HepG2 (cell line): ENCODE results near the gene HOXD12. TPM values are rescaled to one million over a fixed set of nuclear protein-coding genes. Genes with fewer than 3 reads are reported as not detected.

Experiments
- ARID5B ChIP-seq: IDR thresholded peaks from 2 replicates; pipeline ENCODE4 v1.4.0; 2020; ENCODE audit warnings: mild to moderate bottlenecking, missing genetic modification reagents
- FOSL1 ChIP-seq: sonication (generic); formaldehyde crosslinking; IDR thresholded peaks from 2 replicates; pipeline ENCODE4 v1.9.0; 2021; ENCODE audit warnings: missing genetic modification reagents, borderline replicate concordance
- FOXA3 ChIP-seq: IDR thresholded peaks from 2 replicates; pipeline ENCODE4 v1.6.1; 2016; ENCODE audit warnings: missing genetic modification reagents, missing compliant biosample characterization
- HIVEP1 ChIP-seq: sonication (generic); formaldehyde crosslinking; IDR thresholded peaks from 2 replicates; pipeline ENCODE4 v1.4.0; 2020; ENCODE audit warnings: mild to moderate bottlenecking, missing genetic modification reagents
- IKZF5 ChIP-seq: IDR thresholded peaks from 2 replicates; pipeline ENCODE4 v1.6.1; 2018; ENCODE audit warnings: missing genetic modification reagents, mild to moderate bottlenecking, missing compliant biosample characterization
- KDM2A ChIP-seq: sonication (generic); formaldehyde crosslinking; IDR thresholded peaks from 2 replicates; pipeline ENCODE4 v1.4.0; 2020; ENCODE audit warnings: low read depth, missing genetic modification reagents, borderline replicate concordance
- NRL ChIP-seq: sonication (generic); formaldehyde crosslinking; IDR thresholded peaks from 2 replicates; pipeline ENCODE4 v1.5.0; 2020; ENCODE audit warnings: missing genetic modification reagents, mild to moderate bottlenecking, moderate library complexity, borderline replicate concordance
- SAP130 ChIP-seq: IDR thresholded peaks from 2 replicates; pipeline ENCODE4 v1.6.1; 2016; ENCODE audit warnings: low read depth
- SMC3 ChIP-seq: IDR thresholded peaks from 2 replicates; pipeline ENCODE4 v1.6.1; 2011; ENCODE audit warnings: low read length, improper control_type of control experiment
- ZFP62 ChIP-seq: sonication (generic); formaldehyde crosslinking; IDR thresholded peaks from 2 replicates; pipeline ENCODE4 v1.4.0; 2020; ENCODE audit warnings: missing genetic modification reagents
- ZNF20 ChIP-seq: sonication (generic); formaldehyde crosslinking; IDR thresholded peaks from 2 replicates; pipeline ENCODE4 v1.4.0; 2020; ENCODE audit warnings: mild to moderate bottlenecking, moderate library complexity, missing genetic modification reagents
- ZNF230 ChIP-seq: sonication (generic); formaldehyde crosslinking; IDR thresholded peaks from 2 replicates; pipeline ENCODE4 v1.4.0; 2020; ENCODE audit warnings: mild to moderate bottlenecking, missing genetic modification reagents
- ZNF274 ChIP-seq: sonication (generic); formaldehyde crosslinking; IDR thresholded peaks from 2 replicates; pipeline ENCODE4 v1.5.1; 2020; ENCODE audit warnings: mild to moderate bottlenecking, missing genetic modification reagents
- ZNF3 ChIP-seq: IDR thresholded peaks from 2 replicates; pipeline ENCODE4 v1.7.0; 2017; ENCODE audit warnings: inconsistent platforms
- ZNF460 ChIP-seq: sonication (generic); formaldehyde crosslinking; IDR thresholded peaks from 2 replicates; pipeline ENCODE4 v1.5.1; 2020; ENCODE audit warnings: missing genetic modification reagents, mild to moderate bottlenecking, borderline replicate concordance
- ZNF543 ChIP-seq: sonication (generic); formaldehyde crosslinking; IDR thresholded peaks from 2 replicates; pipeline ENCODE4 v1.4.0; 2020; ENCODE audit warnings: mild to moderate bottlenecking, missing genetic modification reagents
- ZNF562 ChIP-seq: sonication (generic); formaldehyde crosslinking; IDR thresholded peaks from 2 replicates; pipeline ENCODE4 v1.8.0; 2022; ENCODE audit warnings: missing genetic modification reagents, borderline replicate concordance
- ZNF605 ChIP-seq: sonication (generic); formaldehyde crosslinking; IDR thresholded peaks from 2 replicates; pipeline ENCODE4 v1.8.0; 2022; ENCODE audit warnings: mild to moderate bottlenecking, missing genetic modification reagents
- ZNF740 ChIP-seq: sonication (generic); formaldehyde crosslinking; IDR thresholded peaks from 2 replicates; pipeline ENCODE4 v1.4.0; 2020; ENCODE audit warnings: missing genetic modification reagents
- ZNF891 ChIP-seq: sonication (generic); formaldehyde crosslinking; IDR thresholded peaks from 2 replicates; pipeline ENCODE4 v1.5.0; 2020; ENCODE audit warnings: mild to moderate bottlenecking, missing genetic modification reagents
- polyA plus RNA-seq, 8 experiments: library from polyadenylated mRNA; depleted of rRNA in 3 of 8; stranded (reverse) in 7 of 8; unstranded in 1 of 8; fragments of >200 nt; fragmentation: Illumina TruSeq in 4 of 8; extraction: Trizol in 4 of 8; gene quantifications; 2 replicates each; pipeline versions ENCODE4 v1.2.1 to v1.2.3, GENCODE V29; 2011 to 2016; ENCODE audit warnings: low read depth in 4 of 8, missing spikeins in 1 of 8, mixed read lengths in 1 of 8; ENCODE audit not compliant: insufficient read depth in 1 of 8
- total RNA-seq, 5 experiments: library from RNA; depleted of rRNA; stranded (reverse); fragments of >200 nt; fragmentation: Illumina TruSeq; extraction: Trizol; gene quantifications; 2 replicates each; pipeline ENCODE4 v1.2.3, GENCODE V29; 2016; ENCODE audit warnings: low read depth in 1 of 5
- TF ChIP-seq, protein P1 (sequence below): sonication (generic); formaldehyde crosslinking; IDR thresholded peaks from 2 replicates; pipeline ENCODE4 v1.5.1; 2020; ENCODE audit warnings: missing genetic modification reagents, mild to moderate bottlenecking, borderline replicate concordance
- TF ChIP-seq, protein P2 (sequence below): sonication (generic); formaldehyde crosslinking; IDR thresholded peaks from 2 replicates; pipeline ENCODE4 v1.8.0; 2022; ENCODE audit warnings: mild to moderate bottlenecking, missing genetic modification reagents, moderate library complexity

HOXD12 gene
- total and polyA plus RNA-seq, 2 of the 13 experiments (the other 11 are each of a cell fraction or from before 2014, with no cell fraction given) = not detected

GRCh38 chr2:176088048-176088936 lies 11.3 kb upstream of the HOXD12 start (continued):
- peak; percentile 55; the same call in 1 of the 2 replicates for TF ChIP-seq ARID5B (CRISPR knock-in tag)
- TF ChIP-seq, protein P1, sequence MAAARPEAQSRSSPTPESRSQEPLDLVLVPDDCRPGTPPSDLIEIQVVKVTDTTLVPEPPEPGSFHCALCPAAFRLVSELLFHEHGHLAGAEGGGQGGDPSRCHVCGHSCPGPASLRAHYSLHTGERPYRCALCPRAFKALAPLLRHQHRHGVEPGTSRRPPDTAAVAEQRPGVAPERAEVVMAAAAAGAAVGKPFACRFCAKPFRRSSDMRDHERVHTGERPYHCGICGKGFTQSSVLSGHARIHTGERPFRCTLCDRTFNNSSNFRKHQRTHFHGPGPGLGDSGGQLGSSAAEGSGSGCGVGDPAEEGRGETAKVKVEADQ (CRISPR knock-in tag) = 0 out of 2 replicates have a peak, but pooled peaks have one; percentile 48
- TF ChIP-seq ZNF230 (CRISPR knock-in tag) = 0 out of 2 replicates have a peak, but pooled peaks have one; percentile 46
- TF ChIP-seq ZNF562 = no peak
- no peak for TF ChIP-seq FOSL1
- TF ChIP-seq IKZF5 (CRISPR knock-in tag) = peak; percentile 69; the same call in 1 of the 2 replicates
- peak; percentile 88 for TF ChIP-seq KDM2A (CRISPR knock-in tag)
- TF ChIP-seq ZNF543 (CRISPR knock-in tag) = 0 out of 2 replicates have a peak, but pooled peaks have one; percentile 41
- peak; percentile 61; the same call in 1 of the 2 replicates for TF ChIP-seq ZNF740 (CRISPR knock-in tag)
- peak; percentile 21; the same call in 1 of the 2 replicates for TF ChIP-seq FOXA3 (CRISPR knock-in tag)
- TF ChIP-seq, protein P2, sequence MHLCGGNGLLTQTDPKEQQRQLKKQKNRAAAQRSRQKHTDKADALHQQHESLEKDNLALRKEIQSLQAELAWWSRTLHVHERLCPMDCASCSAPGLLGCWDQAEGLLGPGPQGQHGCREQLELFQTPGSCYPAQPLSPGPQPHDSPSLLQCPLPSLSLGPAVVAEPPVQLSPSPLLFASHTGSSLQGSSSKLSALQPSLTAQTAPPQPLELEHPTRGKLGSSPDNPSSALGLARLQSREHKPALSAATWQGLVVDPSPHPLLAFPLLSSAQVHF (CRISPR knock-in tag) = no peak
- TF ChIP-seq ZFP62 (CRISPR knock-in tag) = no peak
- peak; percentile 41; the same call in 1 of the 2 replicates for TF ChIP-seq ZNF605 (CRISPR knock-in tag)
- peak; percentile 21; the same call in 1 of the 2 replicates for TF ChIP-seq SMC3
- peak; percentile 55; the same call in 1 of the 2 replicates for TF ChIP-seq HIVEP1 (CRISPR knock-in tag)
- peak; percentile 49; the same call in 1 of the 2 replicates for TF ChIP-seq ZNF274 (CRISPR knock-in tag)
- TF ChIP-seq ZNF891 = peak; percentile 46; the same call in 1 of the 2 replicates
- TF ChIP-seq ZNF20 (CRISPR knock-in tag) = no peak
- no peak; the same call in 1 of the 2 replicates for TF ChIP-seq ZNF460 (CRISPR knock-in tag)
- no peak for TF ChIP-seq SAP130
- TF ChIP-seq ZNF3 = no peak
- peak; percentile 38; the same call in 1 of the 2 replicates for TF ChIP-seq NRL (CRISPR knock-in tag)
